Stimulated activated CD8-positive, alpha-beta memory T cell treated with anti-CD3 and anti-CD28 coated beads, Interleukin-4, amount 100 ng/mL, for 24 hours (primary cell): ENCODE data around the gene HEXD.
"Not testable (repeated sequence)": the region's sequence is repeated elsewhere in the genome, so short reads cannot be mapped to it uniquely, and the experiment has no call there.

Source experiments
- DNase-seq: peaks from one replicate; pipeline ENCODE4 v3.0.0-alpha.2; 2020; ENCODE audit warnings: low read depth

Gene HEXD

GRCh38 chr17:82418001-82418986 lies at the start of gene HEXD, which contains the start of gene OGFOD3:
TSS of gene HEXD (plus strand) at chr17:82418347. CDS start at chr17:82419800, 1,453 bp downstream.
TSS of gene OGFOD3 (minus strand) at chr17:82418586. CDS start at chr17:82418485, 101 bp downstream.
- peak; percentile 77 for DNase-seq

GRCh38 chr17:82369211-82369610 lies 48.9 kb upstream of the HEXD start:
- no peak for DNase-seq

- no peak for DNase-seq
Observed at GRCh38 chr17:82370471-82371332, 47.4 kb upstream of the HEXD start.

- DNase-seq = no peak
Observed at GRCh38 chr17:82371333-82372248, 46.6 kb upstream of the HEXD start, which contains the start of gene UTS2R. TSS of gene UTS2R (plus strand) at chr17:82371765. CDS start at chr17:82374325, 2,560 bp downstream.

GRCh38 chr17:82372249-82373071 lies 45.7 kb upstream of the HEXD start:
- no peak for DNase-seq

GRCh38 chr17:82373072-82373452 lies 45.1 kb upstream of the HEXD start:
- DNase-seq = not testable (repeated sequence)

GRCh38 chr17:82373731-82374625 lies 44.2 kb upstream of the HEXD start:
- DNase-seq = no peak

GRCh38 chr17:82374626-82375331 lies 43.4 kb upstream of the HEXD start:
- no peak for DNase-seq

- no peak for DNase-seq
Observed at GRCh38 chr17:82375359-82376041, 42.6 kb upstream of the HEXD start.

GRCh38 chr17:82376042-82376730 lies 42.0 kb upstream of the HEXD start:
- DNase-seq = no peak

GRCh38 chr17:82377294-82377693 lies 40.9 kb upstream of the HEXD start:
- DNase-seq = not testable (repeated sequence)

GRCh38 chr17:82377924-82378740 lies 40.0 kb upstream of the HEXD start:
- DNase-seq = no peak

GRCh38 chr17:82378741-82379021 lies 39.5 kb upstream of the HEXD start:
- no peak for DNase-seq

- DNase-seq = no peak
Observed at GRCh38 chr17:82380860-82381702, 37.1 kb upstream of the HEXD start.

- not testable (repeated sequence) for DNase-seq
Observed at GRCh38 chr17:82381703-82382009, 36.5 kb upstream of the HEXD start.
